GM23248 (cell line): ENCODE measurements around the gene RXRA.

ENCODE experiments used
- EZH2 ChIP-seq: fragments of 200-600 bp; sonication (generic); IDR thresholded peaks from 2 replicates; pipeline ENCODE4 v1.6.1; 2018; ENCODE audit warnings: antibody characterized with exemption, mild to moderate bottlenecking; ENCODE audit not compliant: insufficient read depth, poor library complexity, severe bottlenecking
- EZH2phosphoT487 ChIP-seq: fragments of 200-600 bp; sonication (generic); IDR thresholded peaks from 2 replicates; pipeline ENCODE4 v1.6.1; 2018; ENCODE audit warnings: antibody characterized with exemption, moderate library complexity, mild to moderate bottlenecking, low read depth; ENCODE audit not compliant: insufficient read depth

DNA sequence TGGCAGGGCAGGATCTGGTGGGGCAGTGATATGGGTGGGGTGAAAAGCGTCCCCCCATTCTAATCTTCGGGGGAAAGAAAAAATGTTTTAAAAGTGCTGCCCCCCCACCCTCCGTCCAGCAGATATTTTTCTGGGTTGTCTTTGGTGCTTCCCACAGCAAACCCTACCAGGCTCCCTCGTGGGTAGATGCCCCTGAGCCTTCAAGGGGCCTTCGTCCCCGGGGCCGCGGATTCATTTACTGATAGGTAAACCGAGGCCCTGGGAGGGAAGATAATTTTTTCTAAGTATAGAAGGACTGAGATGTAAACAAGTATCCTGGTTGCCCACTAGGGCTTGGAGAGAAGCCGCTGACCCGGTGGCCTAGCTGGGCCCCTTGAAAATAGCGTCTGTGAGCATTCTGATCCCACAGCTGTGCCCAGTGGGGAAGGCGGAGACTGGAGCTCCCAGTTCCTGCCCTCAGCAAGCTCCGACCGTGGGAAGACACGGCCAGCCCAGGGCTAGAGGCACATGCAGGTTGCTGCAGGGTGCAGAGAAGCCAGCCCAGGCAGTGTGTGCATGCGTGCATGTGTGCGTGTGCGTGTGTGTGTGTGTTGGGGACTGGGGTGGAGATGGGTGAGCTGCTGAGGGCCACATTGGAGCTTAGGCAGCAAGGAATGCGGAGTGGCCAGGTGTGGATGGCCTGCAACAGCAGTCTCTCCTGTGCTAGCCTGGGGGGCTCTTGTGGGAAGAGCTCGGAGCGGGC, 6.0 kb upstream of the RXRA start:
- no peak for TF ChIP-seq EZH2
- TF ChIP-seq EZH2phosphoT487, result no peak
